Forelimb muscle (tissue), 1 donor: ENCODE data around the gene TMEM59. TPM values are rescaled to one million over a fixed set of nuclear protein-coding genes. Genes with fewer than 3 reads are reported as not detected.
A peak's percentile ranks its signal among the peaks of the same experiment; 100 is the strongest.

Experiments used
- DNase-seq: peaks from one replicate; pipeline ENCODE4 v3.0.0-alpha.2; 2013; ENCODE audit warnings: low read depth
- polyA plus RNA-seq: library from polyadenylated mRNA; unstranded; fragments of 120-200 nt; gene quantifications from one replicate; pipeline ENCODE4 v1.2.1, GENCODE V29; 2013; ENCODE audit not compliant: insufficient read length

The TMEM59 gene
- polyA plus RNA-seq, 1 donor, result 137 TPM

DNA sequence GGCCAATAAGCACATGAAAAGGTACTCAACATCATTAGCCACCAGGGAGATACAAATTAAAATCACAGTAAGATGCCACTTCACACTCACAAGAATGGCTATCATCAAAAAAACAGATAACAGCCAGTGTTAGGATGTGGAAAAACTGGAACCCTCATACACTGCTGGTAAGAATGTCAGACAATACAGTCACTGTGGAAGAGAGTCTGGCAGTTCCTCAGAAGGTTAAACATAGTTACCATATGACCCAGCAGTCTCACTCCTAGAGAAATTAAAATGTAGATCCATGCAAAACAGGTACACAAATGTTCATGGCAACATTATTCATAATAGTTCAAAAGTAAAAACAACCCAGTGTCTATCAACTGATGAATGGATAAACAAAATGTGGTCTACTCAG lies 68.3 kb downstream of the TMEM59 start:
- DNase-seq, result no peak

DNA sequence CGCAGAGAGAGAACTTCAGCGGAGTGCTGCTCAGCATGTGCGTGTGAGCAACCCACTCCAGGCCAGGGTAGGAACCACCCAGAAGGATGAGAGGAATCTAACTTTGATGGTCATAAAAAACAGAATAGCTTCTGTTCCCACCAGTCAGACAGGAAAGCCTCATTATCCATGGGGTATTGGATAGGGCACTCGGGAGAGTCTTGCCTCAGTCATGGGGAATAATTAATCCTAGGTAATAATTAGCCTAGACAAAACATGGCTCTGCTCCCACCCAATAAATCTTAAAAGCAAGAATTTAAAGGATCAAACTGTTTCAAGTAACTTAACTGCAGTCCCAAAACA lies 70.3 kb downstream of the TMEM59 start:
- DNase-seq, result no peak

DNA sequence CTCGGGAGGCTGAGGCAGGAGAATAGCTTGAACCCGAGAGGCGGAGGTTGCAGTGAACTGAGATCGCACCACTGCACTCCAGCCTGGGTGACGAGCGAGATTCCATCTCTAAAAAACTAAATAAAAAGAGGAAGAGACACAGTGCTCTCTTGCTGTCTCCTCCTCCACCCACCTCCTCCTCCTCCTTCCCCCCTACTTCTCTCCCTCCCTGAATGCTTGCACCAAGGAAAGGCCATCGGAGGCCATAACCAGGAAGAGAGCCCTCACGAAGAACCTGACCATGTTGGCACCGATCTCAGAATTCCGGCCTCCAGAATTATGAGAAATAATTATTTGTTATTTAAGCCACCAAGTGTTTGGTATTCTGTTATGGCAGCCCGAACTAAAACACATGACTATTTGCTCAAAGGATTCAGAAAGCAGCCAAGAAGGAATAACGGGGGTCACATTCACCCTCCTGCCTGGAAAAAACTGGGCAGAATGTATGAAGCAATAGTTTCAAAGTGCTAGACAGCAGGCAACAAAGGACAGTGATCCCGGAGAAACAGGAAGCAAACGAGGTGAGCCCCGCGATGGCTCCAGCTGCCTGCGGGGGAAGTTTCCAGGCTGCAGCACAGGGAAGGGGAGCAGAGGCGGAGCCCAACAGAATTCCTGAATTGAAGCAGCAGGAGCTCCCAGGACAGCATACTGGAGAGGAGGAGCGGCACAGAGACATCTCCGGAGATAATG lies 70.8 kb downstream of the TMEM59 start:
- peak; percentile 11 for DNase-seq

DNA sequence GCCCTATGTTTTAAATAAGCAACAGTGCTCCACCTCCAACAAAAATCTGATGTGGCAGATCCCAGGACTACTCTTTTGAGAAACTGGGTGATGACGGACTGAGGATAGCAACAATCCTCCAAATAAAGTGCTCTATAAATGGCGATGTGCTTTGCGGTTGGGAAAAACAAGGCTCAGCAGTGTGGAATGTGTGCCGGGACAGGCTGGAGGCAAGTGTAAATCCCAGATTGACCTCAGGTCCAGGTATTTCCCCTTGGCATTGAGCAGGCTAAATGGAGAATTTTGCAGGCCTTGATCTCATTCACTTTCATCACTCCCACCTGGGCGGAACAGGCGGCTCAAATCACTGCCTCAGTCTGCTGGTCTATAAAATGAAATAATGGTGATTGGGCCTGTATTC lies 71.8 kb downstream of the TMEM59 start:
- no peak for DNase-seq

DNA sequence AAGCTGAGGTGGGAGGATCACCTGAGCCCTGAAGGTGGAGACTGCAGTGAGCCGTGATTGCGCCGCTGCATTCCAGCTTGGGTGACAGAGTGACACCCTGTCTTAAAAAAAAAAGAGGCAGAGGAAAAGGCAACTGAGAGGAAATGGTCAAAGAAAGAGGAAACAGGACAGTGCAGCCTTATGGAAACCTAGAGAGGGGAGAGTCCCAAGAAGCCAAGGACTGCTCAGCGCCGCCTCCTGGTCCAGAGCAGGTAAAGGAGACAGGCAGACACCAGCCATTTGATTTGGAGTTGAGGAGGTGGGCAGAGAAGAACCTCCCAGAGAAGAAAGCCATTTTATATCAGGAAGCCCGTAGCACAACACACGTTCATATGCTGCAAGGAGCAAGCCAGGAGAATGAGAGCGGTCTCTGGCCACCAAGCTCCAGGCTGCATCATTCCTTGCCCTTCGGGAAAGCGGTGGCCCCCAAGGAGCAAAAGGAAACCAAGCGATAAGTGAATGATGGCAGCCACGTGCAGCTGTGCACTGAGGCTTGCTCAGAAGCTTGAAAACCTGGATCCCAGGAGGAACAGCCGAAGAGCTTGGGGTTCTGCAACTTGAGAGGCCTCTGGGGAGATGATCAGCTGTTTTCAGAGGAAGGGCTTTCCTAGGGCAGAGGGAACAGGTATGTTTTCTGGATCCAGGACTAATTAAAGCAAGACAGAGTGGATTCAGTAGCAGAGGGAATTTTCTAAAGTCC lies 73.1 kb downstream of the TMEM59 start:
- no peak for DNase-seq

Other genes with a start within 250 kb of the TMEM59 start
- 9.3 TPM for gene NDC1, start 214.9 kb downstream of the TMEM59 start, polyA plus RNA-seq
- gene YIPF1, start 163.4 kb downstream of the TMEM59 start, polyA plus RNA-seq, result 13.8 TPM
- gene DIO1, start 159.0 kb downstream of the TMEM59 start, polyA plus RNA-seq, result 0.37 TPM
- gene IFT25, start 107.5 kb downstream of the TMEM59 start, polyA plus RNA-seq, result 22.2 TPM
- 21.0 TPM for gene LRRC42, start 106.9 kb downstream of the TMEM59 start, polyA plus RNA-seq
- gene LDLRAD1, start 35.0 kb downstream of the TMEM59 start, polyA plus RNA-seq, result not detected
- 5.4 TPM for gene TCEANC2, start 404 bp upstream of the TMEM59 start, polyA plus RNA-seq
- gene CDCP2, start 99.8 kb upstream of the TMEM59 start, polyA plus RNA-seq, result 0.08 TPM
- 7.1 TPM for gene CYB5RL, start 146.8 kb upstream of the TMEM59 start, polyA plus RNA-seq
- gene MRPL37, start 147.0 kb upstream of the TMEM59 start, polyA plus RNA-seq, result 61.5 TPM